ENCODE results near the gene CFAP299.

- no peak for TF ChIP-seq SPI1 (IDR thresholded peaks at IDR 0.05; ENCODE audit: low read depth, low read length)
- no peak for TF ChIP-seq POLR2AphosphoS5 (IDR thresholded peaks at IDR 0.05; ENCODE audit: low read depth, low read length)
- TF ChIP-seq POLR2A (IDR thresholded peaks at IDR 0.05; ENCODE audit: low read depth, low read length), result no peak
- TF ChIP-seq TAF1 (IDR thresholded peaks at IDR 0.05; ENCODE audit: low read depth, low read length), result no peak
These were observed 87.3 kb downstream of the CFAP299 start for GRCh38 chr4:80422727-80423404.

Data from GM12891 (cell line).